ENCODE data around the gene SGCE. TPM values are rescaled to one million over a fixed set of nuclear protein-coding genes. Genes with fewer than 3 reads are reported as not detected.

SGCE gene
- total and polyA plus RNA-seq, 9 of the 15 experiments (the other 6 are each of a cell fraction or from before 2014, with no cell fraction given): 0.09 to 0.46 (median 0.28) TPM; not detected in 5

DNA sequence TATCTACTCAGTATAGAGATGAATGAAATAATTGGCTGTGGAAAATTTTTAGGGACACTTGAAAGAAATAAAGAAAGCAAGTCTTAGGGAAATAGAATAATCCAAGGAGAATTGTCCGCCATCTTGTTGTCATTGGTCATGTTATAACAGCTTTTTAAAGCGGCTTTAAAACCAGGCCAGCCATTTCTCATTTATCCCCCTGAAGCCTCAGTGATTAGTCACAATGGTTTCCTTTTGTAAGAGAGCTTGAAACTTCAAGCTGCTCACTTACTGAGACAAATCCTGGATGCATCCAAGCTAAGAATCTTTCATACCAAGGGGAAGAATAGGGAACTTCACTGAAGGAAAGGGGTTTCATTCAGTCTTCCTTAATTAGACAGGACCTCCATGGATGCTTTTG lies 67.9 kb downstream of the SGCE start:
- Histone ChIP-seq H3K36me3 (ENCODE audit: control insufficient read depth, insufficient read depth, low read length) (no peaks in the 10 kb centered on the region), H3K9me1 (ENCODE audit: control insufficient read depth, insufficient read depth, low read length) (no peaks in the 10 kb centered on the region), H3K27me3 (ENCODE audit: control insufficient read depth in 2 of 2, insufficient read depth in 2 of 2, low read length in 2 of 2) (no peaks in the 10 kb centered on the region), H2AFZ (ENCODE audit: low read depth, low read length) (no peak overlapping the region), H3K9me3 (replicated peaks; ENCODE audit: control insufficient read depth, insufficient read depth, low read depth, low read length) (no peaks in the 10 kb centered on the region), H3K4me2 (ENCODE audit: insufficient read depth, low read length) (no peak overlapping the region), H3K4me1 (replicated peaks in 1 of 2; ENCODE audit: control insufficient read depth in 2 of 2, insufficient read depth in 2 of 2, low read length in 2 of 2) (no peaks in the 10 kb centered on the region), H4K20me1 (replicated peaks; ENCODE audit: control insufficient read depth, insufficient read depth, low read length) (no peaks in the 10 kb centered on the region), H3K4me3 (no peak overlapping the region), H3K9ac (ENCODE audit: insufficient read depth in 1 of 2, low read depth in 2 of 2, low read length in 2 of 2) (no peak overlapping the region), H3K79me2 (ENCODE audit: control insufficient read depth, insufficient read depth, low read length) (no peaks in the 10 kb centered on the region), H3K27ac (ENCODE audit: extremely low read depth, low read depth, low read length) (no peak overlapping the region)
- FAIRE-seq (peak; percentile 6), ATAC-seq (no peak), DNase-seq (ENCODE audit: extremely low read depth in 1 of 4, low spot score in 3 of 4) (no peak)
- ChIA-PET POLR2A (no interaction called here), CTCF (ENCODE audit: low intra/inter-chr PET ratio) (no interaction called here)
- WGBS (ENCODE audit: insufficient coverage, low coverage, missing lambda C conversion rate): 0% methylated on average over 2 of the region's 2 CpGs
- intact Hi-C loops (cut with micrococcal nuclease) (no loop called here), in situ Hi-C loops (cut with MboI) (no loop called here)
- no TSS peak for BruUV-seq (replicated peaks)
- no peak for TF ChIP-seq CEBPB (tag; IDR thresholded peaks at IDR 0.05)
- TF ChIP-seq ATF7 (IDR thresholded peaks at IDR 0.05): no peak

DNA sequence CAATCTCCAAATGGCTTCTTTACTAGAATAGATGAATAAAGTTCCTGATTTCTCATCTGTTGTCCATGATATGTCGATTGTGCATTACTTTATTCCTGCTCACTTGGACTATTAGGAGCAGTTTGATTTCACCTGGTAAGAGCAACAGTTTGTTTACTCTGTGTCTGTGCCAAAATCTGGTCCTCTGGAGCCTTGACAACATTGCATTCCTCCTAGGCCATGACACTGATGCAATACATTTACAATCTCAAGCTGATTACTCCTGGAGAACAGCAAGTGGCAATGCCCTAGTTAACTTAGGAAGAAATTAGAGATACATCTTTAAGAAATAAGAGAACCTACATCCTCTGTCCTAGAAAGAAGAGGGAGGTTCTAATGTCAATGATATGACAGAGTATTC lies 71.8 kb downstream of the SGCE start:
- Histone ChIP-seq H3K27ac (ENCODE audit: extremely low read depth, low read depth, low read length) (no peak overlapping the region), H3K4me1 (replicated peaks in 1 of 2; ENCODE audit: control insufficient read depth in 2 of 2, insufficient read depth in 2 of 2, low read length in 2 of 2) (no peaks in the 10 kb centered on the region), H2AFZ (ENCODE audit: low read depth, low read length) (no peak overlapping the region), H3K4me2 (ENCODE audit: insufficient read depth, low read length) (no peak overlapping the region), H4K20me1 (replicated peaks; ENCODE audit: control insufficient read depth, insufficient read depth, low read length) (no peaks in the 10 kb centered on the region), H3K9me3 (replicated peaks; ENCODE audit: control insufficient read depth, insufficient read depth, low read depth, low read length) (no peaks in the 10 kb centered on the region), H3K79me2 (ENCODE audit: control insufficient read depth, insufficient read depth, low read length) (no peaks in the 10 kb centered on the region), H3K27me3 (ENCODE audit: control insufficient read depth in 2 of 2, insufficient read depth in 2 of 2, low read length in 2 of 2) (no peaks in the 10 kb centered on the region), H3K36me3 (ENCODE audit: control insufficient read depth, insufficient read depth, low read length) (no peaks in the 10 kb centered on the region), H3K4me3 (no peak overlapping the region), H3K9me1 (ENCODE audit: control insufficient read depth, insufficient read depth, low read length) (no peaks in the 10 kb centered on the region), H3K9ac (ENCODE audit: insufficient read depth in 1 of 2, low read depth in 2 of 2, low read length in 2 of 2) (no peak overlapping the region)
- FAIRE-seq (no peak), ATAC-seq (no peak), DNase-seq (ENCODE audit: extremely low read depth in 1 of 4, low spot score in 3 of 4) (no peak)
- 0% methylated on average over 1 of the region's 1 CpG for WGBS (ENCODE audit: insufficient coverage, low coverage, missing lambda C conversion rate)
- no TSS peak for BruUV-seq (replicated peaks)
- CTCF ChIA-PET (ENCODE audit: low intra/inter-chr PET ratio): no interaction called here
- POLR2A ChIA-PET: no interaction called here
- intact Hi-C loops (cut with micrococcal nuclease) (no loop called here), in situ Hi-C loops (cut with MboI) (no loop called here)
- TF ChIP-seq GTF2E2 (tag; IDR thresholded peaks at IDR 0.05) (no peak), HMG20B (CRISPR knock-in tag; IDR thresholded peaks at IDR 0.05) (no peak), RFX7 (CRISPR knock-in tag; IDR thresholded peaks at IDR 0.05) (no peak), FOXO4 (CRISPR knock-in tag; IDR thresholded peaks at IDR 0.05) (no peak), MTA1 (IDR thresholded peaks at IDR 0.05; ENCODE audit: borderline replicate concordance) (no peak), ZNF277 (CRISPR knock-in tag; IDR thresholded peaks at IDR 0.05; ENCODE audit: borderline replicate concordance) (no peak), ETV1 (tag; conservative IDR thresholded peaks at IDR 0.05; ENCODE audit: low read depth) (no peak), ZBTB12 (CRISPR knock-in tag; IDR thresholded peaks at IDR 0.05) (no peak), ESRRB (CRISPR knock-in tag; IDR thresholded peaks at IDR 0.05; ENCODE audit: borderline replicate concordance) (no peak), RNF2 (IDR thresholded peaks at IDR 0.05) (no peak), RBFOX2 (IDR thresholded peaks at IDR 0.05; ENCODE audit: low read depth, low read length) (no peak)
- TF ChIP-seq, protein P1, sequence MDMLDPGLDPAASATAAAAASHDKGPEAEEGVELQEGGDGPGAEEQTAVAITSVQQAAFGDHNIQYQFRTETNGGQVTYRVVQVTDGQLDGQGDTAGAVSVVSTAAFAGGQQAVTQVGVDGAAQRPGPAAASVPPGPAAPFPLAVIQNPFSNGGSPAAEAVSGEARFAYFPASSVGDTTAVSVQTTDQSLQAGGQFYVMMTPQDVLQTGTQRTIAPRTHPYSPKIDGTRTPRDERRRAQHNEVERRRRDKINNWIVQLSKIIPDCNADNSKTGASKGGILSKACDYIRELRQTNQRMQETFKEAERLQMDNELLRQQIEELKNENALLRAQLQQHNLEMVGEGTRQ (CRISPR knock-in tag; IDR thresholded peaks at IDR 0.05): no peak
